ENCODE data around the gene PRKG2.
A peak's percentile ranks its signal among the peaks of the same experiment; 100 is the strongest.

Gene PRKG2

GRCh38 chr4:81093720-81094401, 121.2 kb downstream of the PRKG2 start:
- DNase-seq = no peak

- no peak for DNase-seq
Observed at GRCh38 chr4:81085979-81086378, 129.0 kb downstream of the PRKG2 start.

GRCh38 chr4:81085291-81085690, 129.7 kb downstream of the PRKG2 start:
- DNase-seq = no peak

- DNase-seq = no peak
Observed at GRCh38 chr4:81084634-81085033, 130.4 kb downstream of the PRKG2 start.

GRCh38 chr4:81084029-81084428, 131.0 kb downstream of the PRKG2 start:
- DNase-seq = no peak

GRCh38 chr4:81081156-81081555, 133.9 kb downstream of the PRKG2 start:
- DNase-seq = no peak

- DNase-seq = no peak
Observed at GRCh38 chr4:81071013-81071412, 144.0 kb downstream of the PRKG2 start.

- DNase-seq = peak; percentile 28
Observed at GRCh38 chr4:81069706-81070331, 145.2 kb downstream of the PRKG2 start.

- DNase-seq = no peak
Observed at GRCh38 chr4:81065446-81065845, 149.6 kb downstream of the PRKG2 start.

GRCh38 chr4:81062001-81062400, 153.0 kb downstream of the PRKG2 start:
- DNase-seq = no peak

GRCh38 chr4:81061344-81061730, 153.7 kb downstream of the PRKG2 start:
- no peak for DNase-seq

GRCh38 chr4:81060587-81061343, 154.3 kb downstream of the PRKG2 start:
- no peak for DNase-seq

- no peak for DNase-seq
Observed at GRCh38 chr4:81058621-81059020, 156.4 kb downstream of the PRKG2 start.

- no peak for DNase-seq
Observed at GRCh38 chr4:81052119-81053068, 162.6 kb downstream of the PRKG2 start.

GRCh38 chr4:81049907-81050306, 165.1 kb downstream of the PRKG2 start:
- no peak for DNase-seq

- no peak for DNase-seq
Observed at GRCh38 chr4:81049330-81049729, 165.7 kb downstream of the PRKG2 start.

- no peak for DNase-seq
Observed at GRCh38 chr4:81042578-81043365, 172.2 kb downstream of the PRKG2 start.

- no peak for DNase-seq
Observed at GRCh38 chr4:81040012-81040659, 174.9 kb downstream of the PRKG2 start.

- DNase-seq = no peak
Observed at GRCh38 chr4:81039351-81039972, 175.6 kb downstream of the PRKG2 start.

- no peak for DNase-seq
Observed at GRCh38 chr4:81038636-81039350, 176.2 kb downstream of the PRKG2 start.
